ENCODE measurements around the gene UNC5C. TPM values are rescaled to one million over a fixed set of nuclear protein-coding genes. Genes with fewer than 3 reads are reported as not detected.

Gene UNC5C
- total RNA-seq, 2 donors from 2014 or later: not detected

DNA sequence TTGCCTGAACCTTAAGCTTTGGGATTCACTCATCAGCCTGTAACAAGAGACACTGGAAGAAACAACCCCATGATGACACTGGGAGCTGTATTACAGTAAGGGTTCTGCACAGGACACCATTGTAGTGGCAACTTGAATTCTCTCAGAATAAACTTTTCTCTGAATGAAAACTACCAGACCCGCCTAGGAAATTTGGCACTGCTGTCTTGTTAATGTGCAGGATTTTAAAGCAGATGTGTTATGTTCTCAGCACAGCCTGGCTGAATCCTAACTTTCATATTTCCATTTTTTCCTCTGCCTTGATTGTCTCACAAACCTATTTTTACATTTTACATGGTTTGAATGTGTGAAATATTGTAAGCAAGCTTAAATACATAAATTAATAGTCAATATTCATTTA lies 253.6 kb downstream of the UNC5C start:
- Mint-ChIP-seq H3K36me3 (peaks cover 6 to 10% of the 10 kb centered on the region in 2 donors), H3K27ac (no peak overlapping the region), H3K9me3 (peaks cover 13 to 19% of the 10 kb centered on the region in 2 donors)
- DNase-seq (ENCODE audit: low spot score in 2 of 2) (no peak), ATAC-seq (no peak)

- Mint-ChIP-seq H3K27ac (no peak overlapping the region), H3K36me3 (peaks cover 4 to 6% of the 10 kb centered on the region in 2 donors), H3K9me3 (peaks cover 7 to 12% of the 10 kb centered on the region in 2 donors)
- ATAC-seq: no peak
- DNase-seq (ENCODE audit: low spot score in 2 of 2): no peak
Measured at GRCh38 chr4:95294321-95294720, 254.5 kb downstream of the UNC5C start.

DNA sequence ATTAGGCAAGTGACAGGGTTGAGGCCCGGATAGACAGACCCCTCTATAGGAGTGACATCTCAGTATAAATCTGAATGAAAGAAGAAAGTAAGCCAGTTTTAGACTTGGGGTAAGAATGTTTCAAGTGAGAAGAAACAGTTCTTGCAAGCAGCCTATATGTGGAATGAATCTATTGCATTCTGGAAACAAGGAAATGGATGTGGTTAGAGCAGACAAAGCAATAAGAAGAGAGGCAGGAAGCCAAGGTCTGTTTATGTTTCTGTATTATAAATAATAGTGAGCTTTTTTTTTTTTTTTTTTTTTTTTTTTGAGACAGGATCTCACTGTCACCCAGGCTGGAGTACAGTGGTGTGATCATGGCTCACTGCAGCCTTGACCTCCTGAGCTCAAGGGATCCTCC lies 255.8 kb downstream of the UNC5C start:
- ATAC-seq (peak in 1 of 2 donors; percentile 57), DNase-seq (ENCODE audit: low spot score in 2 of 2) (no peak)
- Mint-ChIP-seq H3K36me3 (no peaks in the 10 kb centered on the region), H3K9me3 (peaks cover 0 to 5% of the 10 kb centered on the region in 2 donors), H3K27ac (no peak overlapping the region)

DNA sequence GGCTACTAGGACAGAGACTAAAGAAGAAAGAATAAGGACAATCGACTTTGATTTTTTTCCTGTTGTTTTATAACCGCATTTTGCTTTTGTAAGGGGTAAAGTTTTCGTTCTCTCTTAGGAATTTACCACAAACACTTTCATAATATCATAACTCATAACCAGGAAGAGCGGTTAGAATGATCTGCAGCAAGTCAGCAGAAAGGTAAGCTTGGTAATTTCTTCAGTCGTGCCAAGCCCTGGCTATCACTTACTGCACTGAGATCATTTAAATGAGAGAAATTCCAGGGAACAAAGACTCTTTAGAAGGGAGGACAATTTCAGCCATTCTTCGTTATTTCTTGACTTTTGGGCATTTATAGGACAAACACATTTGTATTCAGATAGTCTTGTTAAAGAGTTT lies 258.1 kb downstream of the UNC5C start:
- ATAC-seq: peak; percentile 39 to 81
- no peaks in the 10 kb centered on the region for H3K36me3 Mint-ChIP-seq
- no peaks in the 10 kb centered on the region for H3K9me3 Mint-ChIP-seq
- no peak overlapping the region for H3K27ac Mint-ChIP-seq
- DNase-seq (ENCODE audit: low spot score in 2 of 2): no peak

- no peak for ATAC-seq
- DNase-seq (ENCODE audit: low spot score in 2 of 2): no peak
- no peaks in the 10 kb centered on the region for H3K36me3 Mint-ChIP-seq
- no peaks in the 10 kb centered on the region for H3K9me3 Mint-ChIP-seq
- H3K27ac Mint-ChIP-seq: no peak overlapping the region
Measured at GRCh38 chr4:95289028-95289634, 259.6 kb downstream of the UNC5C start.

DNA sequence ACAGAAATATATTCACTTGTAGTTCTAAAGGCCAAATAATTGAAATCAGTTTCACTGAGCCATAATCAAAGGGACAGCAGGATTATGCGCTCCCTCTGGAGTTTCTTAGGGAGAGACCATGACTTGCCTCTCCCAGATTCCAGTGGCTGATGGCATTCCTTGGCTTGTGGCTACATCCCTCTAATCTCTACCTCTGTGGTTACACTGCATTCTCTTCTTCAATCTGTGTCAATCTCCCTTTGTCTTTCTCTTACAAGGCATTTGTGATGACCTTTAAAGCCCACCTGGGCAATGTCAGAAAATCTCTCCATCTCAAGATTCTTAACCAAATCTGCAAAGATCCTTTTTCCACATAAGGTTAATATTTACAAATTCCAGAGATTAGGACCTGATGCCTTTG lies 260.2 kb downstream of the UNC5C start:
- ATAC-seq: no peak
- Mint-ChIP-seq H3K27ac (no peak overlapping the region), H3K36me3 (no peaks in the 10 kb centered on the region), H3K9me3 (no peaks in the 10 kb centered on the region)
- no peak for DNase-seq (ENCODE audit: low spot score in 2 of 2)

DNA sequence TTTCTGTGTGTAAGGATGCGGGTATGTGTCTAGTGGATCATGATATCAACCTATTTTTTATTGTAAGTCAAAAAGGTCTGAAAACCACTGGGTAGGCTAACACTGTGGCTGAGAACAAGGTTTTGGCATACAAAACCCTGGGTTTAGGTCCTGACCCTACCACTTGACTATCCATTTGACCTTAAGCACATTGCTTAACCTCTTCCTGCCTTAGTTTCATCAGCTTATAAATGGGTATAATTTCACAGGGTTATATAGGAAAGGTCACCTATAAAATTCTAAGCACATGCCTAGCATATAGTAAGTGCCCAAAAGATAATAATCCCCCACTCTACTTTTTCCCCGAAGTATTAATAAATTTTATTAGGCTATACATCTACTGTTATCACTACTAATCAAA lies 263.0 kb downstream of the UNC5C start:
- H3K36me3 Mint-ChIP-seq: peaks cover 6 to 13% of the 10 kb centered on the region in 2 donors
- ATAC-seq (no peak), DNase-seq (ENCODE audit: low spot score in 2 of 2) (no peak)
- peaks cover 12% of the 10 kb centered on the region in 2 donors for H3K9me3 Mint-ChIP-seq
- H3K27ac Mint-ChIP-seq: no peak overlapping the region

DNA sequence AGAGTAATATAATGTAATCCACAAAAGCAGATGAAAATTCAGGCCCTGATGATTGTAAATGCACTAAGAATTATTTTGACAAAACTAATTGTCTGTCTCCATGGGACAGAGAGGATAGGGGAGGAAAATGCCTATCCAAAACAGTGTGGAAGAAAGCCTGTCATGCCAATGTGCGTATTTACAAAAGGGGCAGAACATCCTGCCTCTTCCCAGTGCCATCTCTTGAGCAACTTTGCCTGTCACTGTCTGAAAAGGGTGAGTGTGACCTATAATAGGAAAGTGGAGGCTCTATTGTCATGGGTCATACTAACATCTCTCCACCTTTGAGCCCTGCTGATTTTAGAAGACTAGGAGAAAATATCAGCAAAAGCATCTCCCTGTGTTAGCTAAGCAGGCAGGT lies 264.1 kb downstream of the UNC5C start:
- Mint-ChIP-seq H3K9me3 (peaks cover 13 to 15% of the 10 kb centered on the region in 2 donors), H3K27ac (no peak overlapping the region), H3K36me3 (peaks cover 6 to 14% of the 10 kb centered on the region in 2 donors)
- no peak for ATAC-seq
- no peak for DNase-seq (ENCODE audit: low spot score in 2 of 2)

GRCh38 chr4:95283320-95283719 lies 265.5 kb downstream of the UNC5C start:
- Mint-ChIP-seq H3K36me3 (peaks cover 6 to 14% of the 10 kb centered on the region in 2 donors), H3K9me3 (peaks cover 13 to 15% of the 10 kb centered on the region in 2 donors), H3K27ac (no peak overlapping the region)
- DNase-seq (ENCODE audit: low spot score in 2 of 2) (no peak), ATAC-seq (no peak)

GRCh38 chr4:95272797-95273196 lies 276.0 kb downstream of the UNC5C start:
- DNase-seq (ENCODE audit: low spot score in 2 of 2) (no peak), ATAC-seq (no peak)
- Mint-ChIP-seq H3K27ac (no peak overlapping the region), H3K36me3 (peaks cover 0 to 5% of the 10 kb centered on the region in 2 donors), H3K9me3 (no peaks in the 10 kb centered on the region)

DNA sequence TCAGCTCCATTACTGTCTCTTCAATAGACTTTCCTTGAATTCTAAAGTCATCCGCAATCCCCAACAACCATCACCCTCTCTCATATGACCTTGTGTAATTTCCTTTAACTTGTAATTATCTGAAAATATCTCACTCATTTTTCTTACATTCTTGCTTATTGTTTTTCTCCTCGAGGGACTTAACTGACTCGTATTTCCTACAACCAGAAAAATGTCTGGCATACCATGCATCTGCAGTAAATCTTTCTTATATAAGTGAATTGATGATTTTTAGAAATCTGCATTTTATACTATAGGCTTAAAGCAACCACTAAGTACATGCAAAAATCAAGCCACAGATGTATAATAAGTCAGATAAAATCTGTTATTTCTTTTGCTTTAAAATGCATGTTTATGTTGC lies 276.7 kb downstream of the UNC5C start:
- DNase-seq (ENCODE audit: low spot score in 2 of 2) (no peak), ATAC-seq (no peak)
- Mint-ChIP-seq H3K9me3 (no peaks in the 10 kb centered on the region), H3K36me3 (peaks cover 0 to 5% of the 10 kb centered on the region in 2 donors), H3K27ac (no peak overlapping the region)

GRCh38 chr4:95268819-95269565 lies 279.8 kb downstream of the UNC5C start:
- DNase-seq (ENCODE audit: low spot score in 2 of 2) (no peak), ATAC-seq (no peak)
- no peaks in the 10 kb centered on the region for H3K9me3 Mint-ChIP-seq
- H3K36me3 Mint-ChIP-seq: peaks cover 0 to 5% of the 10 kb centered on the region in 2 donors
- no peak overlapping the region for H3K27ac Mint-ChIP-seq

DNA sequence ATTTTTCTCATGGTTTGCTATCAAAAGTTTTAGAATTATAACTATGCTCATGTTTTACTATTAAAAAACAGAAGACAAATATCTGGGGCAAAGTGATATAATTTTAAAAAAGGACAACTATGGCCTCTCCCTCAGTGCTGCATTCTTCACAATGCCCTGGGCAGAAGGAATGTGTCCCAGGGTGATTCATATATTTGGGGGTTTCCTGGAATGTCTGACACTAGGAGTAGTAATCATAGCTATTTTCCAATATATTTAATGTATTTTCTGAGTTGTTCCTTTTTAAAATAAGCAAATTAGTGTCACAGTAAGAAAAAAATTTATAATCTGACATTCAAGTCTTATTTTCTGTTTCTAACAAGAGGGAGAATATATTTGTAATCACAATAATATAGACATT lies 281.7 kb downstream of the UNC5C start:
- no peak for ATAC-seq
- peaks cover 0 to 4% of the 10 kb centered on the region in 2 donors for H3K36me3 Mint-ChIP-seq
- H3K27ac Mint-ChIP-seq: no peak overlapping the region
- DNase-seq (ENCODE audit: low spot score in 2 of 2): no peak
- H3K9me3 Mint-ChIP-seq: no peaks in the 10 kb centered on the region

- DNase-seq (ENCODE audit: low spot score in 2 of 2) (no peak), ATAC-seq (no peak)
- no peaks in the 10 kb centered on the region for H3K36me3 Mint-ChIP-seq
- no peaks in the 10 kb centered on the region for H3K9me3 Mint-ChIP-seq
- H3K27ac Mint-ChIP-seq: no peak overlapping the region
Measured at GRCh38 chr4:95265814-95266740, 282.7 kb downstream of the UNC5C start.

DNA sequence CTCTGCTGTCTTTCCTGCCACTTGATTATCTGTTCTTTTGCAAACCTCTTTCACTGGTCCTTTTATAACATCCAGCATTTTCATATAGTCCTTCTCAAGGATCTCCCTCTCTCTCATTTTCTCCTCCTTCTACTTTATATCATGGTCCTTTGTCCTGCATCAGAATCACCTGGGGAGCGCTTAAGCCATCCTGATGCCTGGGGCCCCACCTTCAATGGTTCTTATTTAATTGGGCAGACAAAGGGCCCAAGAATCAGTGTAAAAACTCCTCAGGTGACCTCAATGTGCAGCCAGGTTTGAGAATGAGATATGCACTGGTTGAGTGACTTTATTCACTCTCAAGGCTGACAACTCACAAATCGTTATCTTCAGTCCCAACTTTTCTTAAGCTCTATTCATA lies 283.9 kb downstream of the UNC5C start:
- ATAC-seq: no peak
- no peaks in the 10 kb centered on the region for H3K36me3 Mint-ChIP-seq
- H3K9me3 Mint-ChIP-seq: no peaks in the 10 kb centered on the region

DNA sequence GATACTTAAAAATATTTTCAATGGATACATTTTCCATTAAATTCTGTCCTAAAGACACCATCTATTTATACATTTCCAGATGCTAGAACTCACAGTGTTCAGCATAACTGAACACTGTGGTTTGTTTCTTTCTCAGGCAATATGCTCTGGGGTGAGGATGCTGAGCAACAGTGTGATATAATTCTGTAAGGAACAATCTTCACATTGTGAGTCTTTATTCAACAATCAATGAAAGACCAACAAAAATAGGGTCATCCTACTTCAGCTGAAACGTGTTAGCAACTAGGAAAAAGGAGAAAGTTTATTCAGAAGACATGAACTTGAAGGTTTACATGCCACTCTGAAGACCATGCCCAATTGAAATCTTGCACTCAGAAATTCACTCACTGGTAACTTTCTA lies 284.8 kb downstream of the UNC5C start:
- DNase-seq (ENCODE audit: low spot score in 2 of 2) (no peak), ATAC-seq (no peak)
- no peak overlapping the region for H3K27ac Mint-ChIP-seq
- H3K36me3 Mint-ChIP-seq: no peaks in the 10 kb centered on the region
- H3K9me3 Mint-ChIP-seq: no peaks in the 10 kb centered on the region

More for the DNA sequence above, 283.9 kb downstream of the UNC5C start:
- DNase-seq (ENCODE audit: low spot score in 2 of 2): no peak
- no peak overlapping the region for H3K27ac Mint-ChIP-seq

DNA sequence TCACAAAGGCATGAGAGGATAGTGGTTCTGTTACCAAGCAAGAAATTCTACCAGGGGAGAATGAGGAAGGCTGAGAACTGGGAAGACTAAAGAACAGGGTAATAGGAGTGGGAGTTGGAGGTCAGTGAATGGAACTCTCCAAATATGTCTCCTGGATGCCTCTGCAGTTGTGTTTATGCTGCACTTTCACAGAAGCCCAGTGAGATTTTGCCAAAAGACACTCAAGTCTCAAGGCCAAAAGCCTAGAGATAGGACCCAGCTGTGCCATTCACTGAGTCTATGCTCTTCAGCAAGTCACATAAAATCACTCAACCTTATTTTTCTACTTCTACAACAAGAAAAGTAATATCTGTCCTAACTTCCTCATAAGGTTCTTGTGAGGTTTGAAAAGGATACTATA lies 285.4 kb downstream of the UNC5C start:
- ATAC-seq (no peak), DNase-seq (ENCODE audit: low spot score in 2 of 2) (no peak)
- Mint-ChIP-seq H3K9me3 (no peaks in the 10 kb centered on the region), H3K36me3 (no peaks in the 10 kb centered on the region), H3K27ac (no peak overlapping the region)
